Measurements from ENCODE around the gene CIB4.

CIB4 gene

GRCh38 chr2:26585966-26586365 is 55.2 kb downstream of the CIB4 start:
- Histone ChIP-seq H3K14ac (ENCODE audit: low read length) (peak overlapping the region; percentile 6), H3K23ac (ENCODE audit: low read depth, low read length, poor library complexity) (no peak overlapping the region), H4K91ac (ENCODE audit: low read depth, low read length, poor library complexity) (no peak overlapping the region), H3K4me1 (ENCODE audit: control insufficient read depth in 2 of 2, insufficient read depth in 1 of 2, low read depth in 1 of 2, low read length in 2 of 2) (peaks cover 0 to 8% of the 10 kb centered on the region in 2 donors), H3K9me3 (replicated peaks in 1 of 2; ENCODE audit: control insufficient read depth in 2 of 2, insufficient read depth in 1 of 2, low read depth in 1 of 2, low read length in 2 of 2) (no peaks in the 10 kb centered on the region), H3K4ac (ENCODE audit: low read length) (no peak overlapping the region), H3K9ac (ENCODE audit: low read depth, low read length, poor library complexity) (no peak overlapping the region), H2AK5ac (ENCODE audit: low read depth, low read length) (no peak overlapping the region), H2BK15ac (ENCODE audit: low read length) (no peak overlapping the region), H3K36me3 (replicated peaks in 1 of 2; ENCODE audit: control insufficient read depth in 2 of 2, insufficient read depth in 2 of 2, low read length in 2 of 2) (no peaks in the 10 kb centered on the region), H2BK120ac (ENCODE audit: low read depth, low read length) (no peak overlapping the region), H3K27me3 (ENCODE audit: control insufficient read depth in 3 of 3, insufficient read depth in 3 of 3, low read depth in 1 of 3, low read length in 3 of 3) (peaks cover 0 to 52% (median 2%) of the 10 kb centered on the region in 3 experiments), H2BK5ac (ENCODE audit: low read length) (no peak overlapping the region), H3K27ac (replicated peaks; ENCODE audit: low read length) (no peak overlapping the region), H3K4me3 (ENCODE audit: low read length in 2 of 2) (no peak overlapping the region), H3K4me2 (ENCODE audit: insufficient read depth, low read length, poor library complexity, severe bottlenecking) (no peak overlapping the region), H2AFZ (ENCODE audit: low read length) (no peak overlapping the region), H4K8ac (ENCODE audit: low read depth, low read length) (no peak overlapping the region), H3K79me1 (ENCODE audit: low read depth, low read length) (no peaks in the 10 kb centered on the region), H2BK12ac (ENCODE audit: low read length) (no peak overlapping the region), H3K18ac (ENCODE audit: low read length) (peak overlapping the region; percentile 72)
- WGBS, 2 donors (ENCODE audit: extremely low coverage in 2 of 2, insufficient read length in 2 of 2, insufficient replicate concordance in 1 of 2), result no CpG with 5 or more reads among the region's 10 CpGs
- DNase-seq (ENCODE audit: low spot score), result no peak

- Histone ChIP-seq H4K91ac (ENCODE audit: low read depth, low read length, poor library complexity) (no peak overlapping the region), H3K18ac (ENCODE audit: low read length) (peak overlapping the region; percentile 87), H2BK12ac (ENCODE audit: low read length) (no peak overlapping the region), H3K9me3 (replicated peaks in 1 of 2; ENCODE audit: control insufficient read depth in 2 of 2, insufficient read depth in 1 of 2, low read depth in 1 of 2, low read length in 2 of 2) (no peaks in the 10 kb centered on the region), H3K27ac (replicated peaks; ENCODE audit: low read length) (no peak overlapping the region), H3K14ac (ENCODE audit: low read length) (no peak overlapping the region), H3K9ac (ENCODE audit: low read depth, low read length, poor library complexity) (no peak overlapping the region), H3K4me2 (ENCODE audit: insufficient read depth, low read length, poor library complexity, severe bottlenecking) (no peak overlapping the region), H2AFZ (ENCODE audit: low read length) (no peak overlapping the region), H2AK5ac (ENCODE audit: low read depth, low read length) (peak overlapping the region; percentile 81), H3K36me3 (replicated peaks in 1 of 2; ENCODE audit: control insufficient read depth in 2 of 2, insufficient read depth in 2 of 2, low read length in 2 of 2) (no peaks in the 10 kb centered on the region), H3K4me3 (ENCODE audit: low read length in 2 of 2) (no peak overlapping the region), H2BK15ac (ENCODE audit: low read length) (no peak overlapping the region), H3K4me1 (ENCODE audit: control insufficient read depth in 2 of 2, insufficient read depth in 1 of 2, low read depth in 1 of 2, low read length in 2 of 2) (no peaks in the 10 kb centered on the region), H3K79me1 (ENCODE audit: low read depth, low read length) (no peaks in the 10 kb centered on the region), H2BK120ac (ENCODE audit: low read depth, low read length) (peak overlapping the region; percentile 19), H3K4ac (ENCODE audit: low read length) (no peak overlapping the region), H3K23ac (ENCODE audit: low read depth, low read length, poor library complexity) (peak overlapping the region; percentile 29), H4K8ac (ENCODE audit: low read depth, low read length) (peak overlapping the region; percentile 6), H3K27me3 (ENCODE audit: control insufficient read depth in 3 of 3, insufficient read depth in 3 of 3, low read depth in 1 of 3, low read length in 3 of 3) (peaks cover 0 to 59% (median 2%) of the 10 kb centered on the region in 3 experiments), H2BK5ac (ENCODE audit: low read length) (no peak overlapping the region)
- no CpG with 5 or more reads among the region's 8 CpGs for WGBS, 2 donors (ENCODE audit: extremely low coverage in 2 of 2, insufficient read length in 2 of 2, insufficient replicate concordance in 1 of 2)
- DNase-seq (ENCODE audit: low spot score), result no peak
Measured at GRCh38 chr2:26585100-26585499, 56.1 kb downstream of the CIB4 start.

DNA sequence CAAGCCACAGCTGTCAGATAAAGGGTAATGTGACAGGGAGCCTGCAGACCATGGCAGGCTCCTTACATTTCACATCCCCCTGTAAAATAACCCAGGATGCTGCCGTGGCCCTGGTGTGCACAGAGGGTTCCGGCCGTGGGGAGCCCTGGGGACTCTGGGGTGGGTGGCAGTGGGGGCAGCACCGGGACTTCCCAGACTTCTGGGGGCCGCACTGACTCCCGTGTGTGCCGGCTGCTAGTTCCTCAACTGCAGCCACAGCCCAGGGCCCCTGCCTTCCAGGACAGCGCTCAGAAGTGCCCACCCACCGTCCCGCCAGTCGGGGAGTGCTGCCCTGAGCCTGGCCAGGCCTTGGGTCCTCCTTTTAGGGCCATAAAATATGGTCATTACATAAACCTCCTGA is 56.5 kb downstream of the CIB4 start:
- no peak for DNase-seq (ENCODE audit: low spot score)
- H2BK12ac ChIP-seq (ENCODE audit: low read length), result no peak overlapping the region
- H3K27me3 ChIP-seq (ENCODE audit: control insufficient read depth in 3 of 3, insufficient read depth in 3 of 3, low read depth in 1 of 3, low read length in 3 of 3), result peaks cover 0 to 63% (median 2%) of the 10 kb centered on the region in 3 experiments
- peak overlapping the region; percentile 19 for H2BK120ac ChIP-seq (ENCODE audit: low read depth, low read length)
- no peaks in the 10 kb centered on the region for H3K79me1 ChIP-seq (ENCODE audit: low read depth, low read length)
- peak overlapping the region; percentile 35 for H3K18ac ChIP-seq (ENCODE audit: low read length)
- H3K9me3 ChIP-seq (replicated peaks in 1 of 2; ENCODE audit: control insufficient read depth in 2 of 2, insufficient read depth in 1 of 2, low read depth in 1 of 2, low read length in 2 of 2), result no peaks in the 10 kb centered on the region
- H3K14ac ChIP-seq (ENCODE audit: low read length), result peak overlapping the region; percentile 75
- H2AK5ac ChIP-seq (ENCODE audit: low read depth, low read length), result peak overlapping the region; percentile 81
- H3K4ac ChIP-seq (ENCODE audit: low read length), result no peak overlapping the region
- no peak overlapping the region for H4K8ac ChIP-seq (ENCODE audit: low read depth, low read length)
- H3K9ac ChIP-seq (ENCODE audit: low read depth, low read length, poor library complexity), result no peak overlapping the region
- WGBS, 2 donors (ENCODE audit: extremely low coverage in 2 of 2, insufficient read length in 2 of 2, insufficient replicate concordance in 1 of 2), result no CpG with 5 or more reads among the region's 11 CpGs
- H3K4me3 ChIP-seq (ENCODE audit: low read length in 2 of 2), result no peak overlapping the region
- peak overlapping the region; percentile 29 for H3K23ac ChIP-seq (ENCODE audit: low read depth, low read length, poor library complexity)
- H2BK5ac ChIP-seq (ENCODE audit: low read length), result no peak overlapping the region
- H3K4me2 ChIP-seq (ENCODE audit: insufficient read depth, low read length, poor library complexity, severe bottlenecking), result no peak overlapping the region
- H2AFZ ChIP-seq (ENCODE audit: low read length), result no peak overlapping the region
- no peaks in the 10 kb centered on the region for H3K4me1 ChIP-seq (ENCODE audit: control insufficient read depth in 2 of 2, insufficient read depth in 1 of 2, low read depth in 1 of 2, low read length in 2 of 2)
- H2BK15ac ChIP-seq (ENCODE audit: low read length), result no peak overlapping the region
- no peak overlapping the region for H3K27ac ChIP-seq (replicated peaks; ENCODE audit: low read length)
- no peaks in the 10 kb centered on the region for H3K36me3 ChIP-seq (replicated peaks in 1 of 2; ENCODE audit: control insufficient read depth in 2 of 2, insufficient read depth in 2 of 2, low read length in 2 of 2)
- no peak overlapping the region for H4K91ac ChIP-seq (ENCODE audit: low read depth, low read length, poor library complexity)

GRCh38 chr2:26584191-26584590 is 57.0 kb downstream of the CIB4 start:
- Histone ChIP-seq H3K4ac (ENCODE audit: low read length) (no peak overlapping the region), H3K18ac (ENCODE audit: low read length) (peak overlapping the region; percentile 35), H3K23ac (ENCODE audit: low read depth, low read length, poor library complexity) (no peak overlapping the region), H3K27me3 (ENCODE audit: control insufficient read depth in 3 of 3, insufficient read depth in 3 of 3, low read depth in 1 of 3, low read length in 3 of 3) (peaks cover 0 to 63% (median 2%) of the 10 kb centered on the region in 3 experiments), H2BK5ac (ENCODE audit: low read length) (no peak overlapping the region), H3K9me3 (replicated peaks in 1 of 2; ENCODE audit: control insufficient read depth in 2 of 2, insufficient read depth in 1 of 2, low read depth in 1 of 2, low read length in 2 of 2) (no peaks in the 10 kb centered on the region), H2AFZ (ENCODE audit: low read length) (no peak overlapping the region), H3K36me3 (replicated peaks in 1 of 2; ENCODE audit: control insufficient read depth in 2 of 2, insufficient read depth in 2 of 2, low read length in 2 of 2) (no peaks in the 10 kb centered on the region), H2BK120ac (ENCODE audit: low read depth, low read length) (no peak overlapping the region), H2BK12ac (ENCODE audit: low read length) (no peak overlapping the region), H2AK5ac (ENCODE audit: low read depth, low read length) (peak overlapping the region; percentile 78), H3K9ac (ENCODE audit: low read depth, low read length, poor library complexity) (peak overlapping the region; percentile 24), H4K8ac (ENCODE audit: low read depth, low read length) (no peak overlapping the region), H4K91ac (ENCODE audit: low read depth, low read length, poor library complexity) (no peak overlapping the region), H3K14ac (ENCODE audit: low read length) (peak overlapping the region; percentile 75), H3K4me1 (ENCODE audit: control insufficient read depth in 2 of 2, insufficient read depth in 1 of 2, low read depth in 1 of 2, low read length in 2 of 2) (no peaks in the 10 kb centered on the region), H3K79me1 (ENCODE audit: low read depth, low read length) (no peaks in the 10 kb centered on the region), H3K4me2 (ENCODE audit: insufficient read depth, low read length, poor library complexity, severe bottlenecking) (no peak overlapping the region), H3K27ac (replicated peaks; ENCODE audit: low read length) (no peak overlapping the region), H2BK15ac (ENCODE audit: low read length) (no peak overlapping the region), H3K4me3 (ENCODE audit: low read length in 2 of 2) (no peak overlapping the region)
- no peak for DNase-seq (ENCODE audit: low spot score)
- no CpG with 5 or more reads among the region's 4 CpGs for WGBS, 2 donors (ENCODE audit: extremely low coverage in 2 of 2, insufficient read length in 2 of 2, insufficient replicate concordance in 1 of 2)

Data from neuronal stem cell (in vitro differentiated cells).